RWPE2 (cell line): ENCODE measurements around the gene CDK11B.
A peak's percentile ranks its signal among the peaks of the same experiment; 100 is the strongest.
"Not testable (repeated sequence)": the region's sequence is repeated elsewhere in the genome, so short reads cannot be mapped to it uniquely, and the experiment has no call there.

Experiments used
- ATAC-seq: fragments of 200-7000 bp; cut with Tn5 transposase; 3 replicates; pipeline ENCODE4 v1.9.1; 2021; ENCODE audit warnings: low read depth
- DNase-seq: peaks from one replicate; pipeline ENCODE4 v3.0.0-alpha.2; 2020; ENCODE audit warnings: low spot score
- H3K27ac ChIP-seq: fragments of 450-650 bp; 2 replicates; pipeline ENCODE4 v1.5.1; 2017; ENCODE audit warnings: mild to moderate bottlenecking; ENCODE audit not compliant: poor library complexity, severe bottlenecking
- H3K27me3 ChIP-seq: fragments of 250-450 bp; sonication (Bioruptor Pico); 2 replicates; pipeline ENCODE4 v1.5.1; 2021; ENCODE audit warnings: mild to moderate bottlenecking, moderate library complexity; ENCODE audit not compliant: insufficient read depth, poor library complexity, severe bottlenecking
- H3K36me3 ChIP-seq: fragments of 250-450 bp; sonication (Bioruptor Pico); 2 replicates; pipeline ENCODE4 v1.5.1; 2020; ENCODE audit warnings: low read depth, mild to moderate bottlenecking, moderate library complexity
- H3K4me1 ChIP-seq: fragments of 250-450 bp; sonication (Bioruptor Pico); 2 replicates; pipeline ENCODE4 v1.5.1; 2021; ENCODE audit warnings: mild to moderate bottlenecking, moderate library complexity; ENCODE audit not compliant: insufficient read depth, poor library complexity, severe bottlenecking
- H3K4me3 ChIP-seq: fragments of 250-450 bp; sonication (Bioruptor Pico); 2 replicates; pipeline ENCODE4 v1.5.1; 2021; ENCODE audit warnings: mild to moderate bottlenecking, moderate library complexity; ENCODE audit not compliant: severe bottlenecking
- H3K9me3 ChIP-seq: fragments of 250-450 bp; sonication (Bioruptor Pico); 2 replicates; pipeline ENCODE4 v1.5.1; 2021; ENCODE audit warnings: mild to moderate bottlenecking, moderate library complexity; ENCODE audit not compliant: severe bottlenecking

CDK11B gene

GRCh38 chr1:1699061-1699460, 40.3 kb upstream of the CDK11B start:
- not testable (repeated sequence) for ATAC-seq
- DNase-seq: peak; percentile 43

GRCh38 chr1:1697358-1698183, 38.8 kb upstream of the CDK11B start:
- not testable (repeated sequence) for ATAC-seq, H3K4me1 ChIP-seq, H3K9me3 ChIP-seq, H3K36me3 ChIP-seq, H3K4me3 ChIP-seq, H3K27ac ChIP-seq, H3K27me3 ChIP-seq
- DNase-seq: peak; percentile 39

More at GRCh38 chr1:1699061-1699460, 40.3 kb upstream of the CDK11B start:
- not testable (repeated sequence) for H3K36me3 ChIP-seq, H3K27me3 ChIP-seq, H3K9me3 ChIP-seq, H3K4me1 ChIP-seq, H3K4me3 ChIP-seq, H3K27ac ChIP-seq

- not testable (repeated sequence) for H3K36me3 ChIP-seq, H3K4me1 ChIP-seq, ATAC-seq, H3K4me3 ChIP-seq, H3K27ac ChIP-seq, H3K9me3 ChIP-seq, H3K27me3 ChIP-seq
- DNase-seq: peak; percentile 19
These were observed 37.9 kb upstream of the CDK11B start for GRCh38 chr1:1696431-1697357.

- ATAC-seq (peak; percentile 83), DNase-seq (peak; percentile 76)
- Histone ChIP-seq H3K4me3 (peak within 1 kb of the TSS; percentile 36), H3K27ac (peak within 1 kb of the TSS; percentile 48)
- H3K4me1 ChIP-seq, H3K27me3 ChIP-seq, H3K9me3 ChIP-seq, H3K36me3 ChIP-seq: not testable (repeated sequence)
These were observed 34.2 kb upstream of the CDK11B start, which contains the start of gene SLC35E2B for GRCh38 chr1:1692714-1693647. TSS of gene SLC35E2B (minus strand) at chr1:1692795. CDS start at chr1:1676699, 16,096 bp downstream.

GRCh38 chr1:1692324-1692713, 33.5 kb upstream of the CDK11B start:
- ATAC-seq (peak; percentile 62), DNase-seq (peak; percentile 39)
- not testable (repeated sequence) for H3K9me3 ChIP-seq, H3K36me3 ChIP-seq, H3K27me3 ChIP-seq, H3K4me1 ChIP-seq
- Histone ChIP-seq H3K4me3 (peak overlapping the region; percentile 36), H3K27ac (peak overlapping the region; percentile 48)

DNA sequence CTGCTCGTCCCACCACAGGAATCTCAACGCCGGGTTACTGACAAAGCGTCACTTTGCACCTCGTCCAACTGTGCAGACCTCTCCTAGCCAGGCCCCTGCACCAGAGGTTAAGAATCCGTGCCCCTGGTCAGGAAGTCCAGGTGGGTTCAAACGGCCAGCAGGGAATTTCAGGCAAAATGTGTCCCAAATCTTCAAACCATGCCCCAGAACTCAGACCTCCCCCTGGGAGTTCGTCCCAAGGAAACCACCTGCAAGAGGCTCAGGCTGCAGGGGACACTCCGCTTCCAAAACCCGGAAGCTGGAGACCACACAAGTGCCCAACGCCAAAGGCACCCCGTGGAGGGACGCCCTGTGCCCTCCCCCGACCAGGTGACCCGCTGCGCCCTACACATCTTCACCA, 32.6 kb upstream of the CDK11B start:
- H3K36me3 ChIP-seq, H3K27me3 ChIP-seq, ATAC-seq, H3K27ac ChIP-seq, H3K4me3 ChIP-seq, H3K4me1 ChIP-seq, DNase-seq, H3K9me3 ChIP-seq: not testable (repeated sequence)

DNA sequence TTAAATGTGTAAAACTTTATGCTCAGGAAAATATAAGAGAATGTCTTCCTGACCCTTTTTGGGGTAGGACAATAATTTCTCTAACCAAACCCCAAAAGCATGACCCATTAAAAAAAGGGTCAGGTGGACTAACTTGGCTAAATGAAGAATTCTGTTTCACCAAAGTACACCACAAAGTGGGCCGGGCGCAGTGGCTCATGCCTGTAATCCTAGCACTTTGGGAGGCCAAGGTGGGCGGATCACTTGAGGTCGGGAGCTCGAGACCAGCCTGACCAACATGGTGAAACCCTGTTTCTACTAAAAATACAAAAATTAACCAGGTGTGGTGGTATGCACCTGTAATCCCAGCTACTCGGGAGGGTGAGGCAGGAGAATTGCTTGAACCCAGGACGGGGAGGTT, 30.7 kb upstream of the CDK11B start:
- peak; percentile 9 for DNase-seq
- ATAC-seq, H3K9me3 ChIP-seq, H3K27ac ChIP-seq, H3K27me3 ChIP-seq, H3K4me3 ChIP-seq, H3K4me1 ChIP-seq, H3K36me3 ChIP-seq: not testable (repeated sequence)
